ENCODE measurements around the gene DMAP1.

GRCh38 chr1:44250068-44250781 lies 37.0 kb downstream of the DMAP1 start:
- TF ChIP-seq ZNF274 (IDR thresholded peaks at IDR 0.05; ENCODE audit: low read depth, low read length) (no peak), YY1 (IDR thresholded peaks at IDR 0.05; ENCODE audit: insufficient read depth, insufficient read length) (no peak), SUZ12 (IDR thresholded peaks at IDR 0.05; ENCODE audit: extremely low read depth, insufficient read depth, insufficient read length) (no peak)
